Activated T-cell treated with anti-CD3 and anti-CD28 coated beads, Interleukin-2, amount 50 U/mL, for 24 hours (primary cell): ENCODE measurements around the gene HS6ST3.

Experiments used
- DNase-seq: peaks from one replicate; pipeline ENCODE4 v3.0.0-alpha.2; 2020
- H3K27ac Mint-ChIP-seq: 2 replicates; pipeline ENCODE4 v1.8.0; 2020; ENCODE audit warnings: mild to moderate bottlenecking, mixed read lengths
- H3K27me3 Mint-ChIP-seq: 2 replicates; pipeline ENCODE4 v1.8.0; 2020; ENCODE audit warnings: mixed read lengths
- H3K36me3 Mint-ChIP-seq: 2 replicates; pipeline ENCODE4 v1.8.0; 2020; ENCODE audit warnings: low read depth, mixed read lengths
- H3K4me1 Mint-ChIP-seq: 2 replicates; pipeline ENCODE4 v1.8.0; 2020; ENCODE audit warnings: low read depth, mixed read lengths
- H3K4me3 Mint-ChIP-seq: 2 replicates; pipeline ENCODE4 v1.8.0; 2020; ENCODE audit warnings: mild to moderate bottlenecking, moderate library complexity, mixed read lengths
- H3K9me3 Mint-ChIP-seq: 2 replicates; pipeline ENCODE4 v1.8.0; 2020; ENCODE audit warnings: mixed read lengths

HS6ST3 gene

DNA sequence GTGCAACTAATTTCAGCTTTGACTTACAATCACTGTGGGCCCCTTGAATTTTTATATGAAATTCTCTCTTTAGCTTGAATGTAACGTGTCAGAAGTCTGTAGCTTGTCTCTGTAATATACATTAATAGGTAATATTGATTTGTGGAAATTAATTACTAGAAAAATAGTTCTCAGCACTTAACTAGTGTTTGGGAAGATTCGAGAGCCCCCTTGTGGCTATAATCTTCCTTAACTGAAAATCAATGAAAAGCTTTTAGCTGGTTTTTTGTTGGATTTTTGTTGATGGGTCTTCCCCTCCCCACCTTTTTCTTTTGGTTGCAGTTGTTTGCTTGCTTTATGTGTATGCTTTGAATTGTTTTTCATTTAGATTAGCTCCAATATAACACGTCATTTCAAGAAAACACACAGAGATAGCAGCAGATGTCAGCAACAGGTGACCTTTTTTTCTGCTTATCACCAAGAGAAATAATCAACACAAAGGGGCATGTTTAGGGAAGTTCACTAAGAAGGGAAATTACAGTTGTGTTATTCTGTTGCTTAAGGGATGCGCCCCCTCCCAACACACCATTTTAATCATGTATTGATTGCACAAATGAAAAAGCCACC lies 727.5 kb downstream of the HS6ST3 start:
- H3K36me3 Mint-ChIP-seq = no peaks in the 10 kb centered on the region
- H3K27ac Mint-ChIP-seq = no peak overlapping the region
- no peaks in the 10 kb centered on the region for H3K4me1 Mint-ChIP-seq
- no peaks in the 10 kb centered on the region for H3K27me3 Mint-ChIP-seq
- DNase-seq = no peak
- H3K4me3 Mint-ChIP-seq = no peak overlapping the region
- peaks cover 3% of the 10 kb centered on the region for H3K9me3 Mint-ChIP-seq

DNA sequence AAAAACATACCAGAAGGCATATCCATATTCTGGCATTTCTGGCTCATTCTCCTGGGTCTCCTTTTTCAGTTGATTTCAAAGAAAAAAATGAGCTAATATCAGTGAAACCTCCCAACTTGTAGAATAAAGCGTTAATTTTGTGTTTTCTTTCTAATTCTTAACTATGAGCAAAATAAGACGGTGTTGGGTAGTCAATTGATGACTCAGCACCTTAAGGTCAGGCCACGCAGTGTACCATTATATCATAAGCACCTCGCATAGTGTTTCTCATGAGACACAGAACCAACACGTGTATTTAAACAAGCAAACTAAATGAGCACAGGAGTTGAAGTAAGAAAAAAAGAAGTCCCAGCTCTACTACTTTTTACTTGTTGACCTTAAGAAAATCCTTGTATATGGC lies 729.5 kb downstream of the HS6ST3 start:
- no peaks in the 10 kb centered on the region for H3K36me3 Mint-ChIP-seq
- H3K9me3 Mint-ChIP-seq = no peaks in the 10 kb centered on the region
- H3K4me1 Mint-ChIP-seq = no peaks in the 10 kb centered on the region
- no peak overlapping the region for H3K4me3 Mint-ChIP-seq
- no peak overlapping the region for H3K27ac Mint-ChIP-seq
- DNase-seq = no peak
- H3K27me3 Mint-ChIP-seq = no peaks in the 10 kb centered on the region

DNA sequence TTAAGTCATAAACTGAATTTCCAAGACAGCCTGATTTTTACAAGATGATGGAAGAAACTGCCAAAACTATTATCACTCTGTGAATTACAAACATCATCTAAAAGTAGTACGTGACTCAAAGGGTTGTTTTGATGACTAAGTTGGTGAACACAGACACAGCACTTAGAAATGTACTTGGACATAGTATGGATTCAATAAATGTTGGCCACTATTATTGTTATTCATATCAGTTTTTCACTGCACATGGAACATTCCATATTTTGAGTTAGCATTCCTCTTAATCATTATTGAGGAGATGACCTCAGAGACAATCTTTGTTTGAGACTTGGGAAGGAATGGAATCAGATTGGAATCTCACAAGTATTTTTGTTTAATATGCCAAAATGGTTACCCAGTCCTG lies 731.5 kb downstream of the HS6ST3 start:
- no peaks in the 10 kb centered on the region for H3K4me1 Mint-ChIP-seq
- no peak for DNase-seq

DNA sequence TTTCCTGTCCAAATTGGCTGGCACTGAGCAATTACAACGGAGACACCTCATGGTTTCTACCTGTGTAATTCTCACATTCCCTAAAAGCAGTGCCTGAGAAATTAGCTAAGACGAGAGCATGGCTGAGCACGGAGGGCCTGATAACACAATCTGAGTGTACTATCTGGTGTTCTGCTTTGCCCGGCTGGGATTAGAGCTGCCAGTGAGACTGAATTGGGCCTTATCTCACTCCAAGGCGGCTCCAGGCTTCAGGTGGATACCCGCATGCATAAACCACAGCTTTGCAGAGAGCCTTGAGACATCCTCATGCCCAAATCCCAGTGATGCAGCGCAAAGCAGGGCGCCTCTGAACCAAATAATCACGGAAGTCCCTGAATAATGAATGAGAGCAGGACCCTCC lies 732.1 kb downstream of the HS6ST3 start:
- no peaks in the 10 kb centered on the region for H3K4me1 Mint-ChIP-seq
- no peak for DNase-seq
- no peak overlapping the region for H3K27ac Mint-ChIP-seq
- H3K36me3 Mint-ChIP-seq = no peaks in the 10 kb centered on the region
- no peak overlapping the region for H3K4me3 Mint-ChIP-seq
- H3K9me3 Mint-ChIP-seq = no peaks in the 10 kb centered on the region
- no peaks in the 10 kb centered on the region for H3K27me3 Mint-ChIP-seq

More for the DNA sequence above, 731.5 kb downstream of the HS6ST3 start:
- Mint-ChIP-seq H3K27me3 (no peaks in the 10 kb centered on the region), H3K27ac (no peak overlapping the region), H3K9me3 (no peaks in the 10 kb centered on the region), H3K36me3 (no peaks in the 10 kb centered on the region), H3K4me3 (no peak overlapping the region)

DNA sequence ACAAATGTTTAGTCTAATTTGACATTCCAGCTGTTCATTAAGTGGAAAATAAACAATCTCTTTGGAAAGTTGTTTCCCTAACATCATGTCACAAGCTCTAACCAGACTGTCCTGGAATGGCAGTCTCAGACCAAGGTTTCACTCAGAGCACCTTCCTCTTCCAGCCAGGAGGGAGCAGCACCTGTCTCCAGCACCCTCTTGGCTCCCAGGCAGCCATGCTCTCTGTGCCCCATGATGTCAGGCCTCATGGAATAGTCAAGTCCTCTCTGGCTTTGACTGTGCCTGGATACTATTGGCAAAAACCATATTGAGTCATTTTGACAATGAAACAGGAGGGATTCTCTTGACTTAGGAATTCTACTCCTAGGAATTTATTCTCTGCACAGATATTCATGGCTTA lies 733.0 kb downstream of the HS6ST3 start:
- Mint-ChIP-seq H3K9me3 (no peaks in the 10 kb centered on the region), H3K36me3 (no peaks in the 10 kb centered on the region), H3K4me3 (no peak overlapping the region), H3K4me1 (no peaks in the 10 kb centered on the region), H3K27ac (no peak overlapping the region), H3K27me3 (no peaks in the 10 kb centered on the region)
- DNase-seq = no peak

DNA sequence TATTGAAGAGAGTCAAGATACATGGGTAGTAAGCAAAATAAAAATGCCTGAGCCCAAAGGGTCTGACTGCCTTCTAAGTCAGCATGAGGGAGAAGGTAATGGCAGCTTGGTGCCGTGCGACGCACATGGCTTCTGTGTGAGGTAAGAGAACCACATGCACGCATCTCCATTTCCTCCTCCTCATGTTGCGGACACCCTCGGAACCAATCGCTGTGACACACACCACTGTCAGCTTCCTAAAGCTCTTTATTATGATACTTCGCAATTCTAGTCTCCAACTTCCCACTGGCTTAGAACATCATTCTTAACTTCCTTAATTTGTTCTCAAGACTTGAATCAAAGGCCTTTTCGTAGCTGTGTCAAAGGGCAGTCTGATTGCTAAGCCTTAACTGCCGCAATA lies 734.2 kb downstream of the HS6ST3 start:
- Mint-ChIP-seq H3K27me3 (no peaks in the 10 kb centered on the region), H3K4me3 (no peak overlapping the region), H3K27ac (no peak overlapping the region), H3K36me3 (no peaks in the 10 kb centered on the region), H3K4me1 (no peaks in the 10 kb centered on the region), H3K9me3 (no peaks in the 10 kb centered on the region)
- no peak for DNase-seq

DNA sequence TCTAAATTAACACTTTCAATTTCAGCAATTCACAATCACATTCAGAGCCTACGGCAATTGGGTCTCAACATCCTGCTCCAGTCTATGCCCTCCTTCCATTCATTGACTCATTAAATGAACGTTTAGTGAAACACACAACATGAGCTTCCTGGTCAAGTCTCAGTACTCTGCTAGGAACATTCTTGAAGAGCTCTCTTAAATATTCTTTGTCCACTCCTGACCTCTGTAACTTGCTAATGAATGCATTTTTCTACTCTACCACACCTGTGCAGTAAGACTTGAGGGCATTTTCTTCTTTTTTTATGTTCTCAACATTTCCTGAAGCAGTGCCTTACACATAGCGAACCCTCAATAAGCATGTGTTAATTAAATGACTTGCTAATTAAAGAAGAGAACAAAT lies 735.7 kb downstream of the HS6ST3 start:
- no peak overlapping the region for H3K27ac Mint-ChIP-seq
- H3K4me3 Mint-ChIP-seq = no peak overlapping the region
- no peaks in the 10 kb centered on the region for H3K4me1 Mint-ChIP-seq
- no peaks in the 10 kb centered on the region for H3K27me3 Mint-ChIP-seq
- no peaks in the 10 kb centered on the region for H3K9me3 Mint-ChIP-seq
- no peaks in the 10 kb centered on the region for H3K36me3 Mint-ChIP-seq
- DNase-seq = no peak

DNA sequence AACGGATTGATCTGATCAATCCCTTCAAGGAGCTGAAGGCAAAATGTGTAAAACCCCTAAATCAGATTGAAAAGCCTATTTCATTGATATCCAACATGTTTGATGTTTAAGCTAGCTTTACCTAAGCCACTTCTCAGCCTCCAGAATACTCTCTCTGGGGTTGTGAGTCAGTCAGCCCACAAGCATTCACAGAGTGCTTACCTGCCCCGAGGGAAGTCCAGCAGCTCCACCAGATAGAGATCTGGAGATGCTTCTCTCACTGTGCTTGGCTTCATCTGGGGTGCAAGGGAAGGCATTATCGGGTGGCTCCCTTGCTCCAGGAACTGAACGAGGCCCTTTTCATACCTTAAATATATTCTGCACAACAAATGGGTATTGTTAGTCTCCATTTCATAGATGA lies 744.7 kb downstream of the HS6ST3 start:
- no peaks in the 10 kb centered on the region for H3K9me3 Mint-ChIP-seq
- no peak for DNase-seq
- no peak overlapping the region for H3K4me3 Mint-ChIP-seq
- no peaks in the 10 kb centered on the region for H3K4me1 Mint-ChIP-seq
- H3K36me3 Mint-ChIP-seq = no peaks in the 10 kb centered on the region
- no peaks in the 10 kb centered on the region for H3K27me3 Mint-ChIP-seq
- no peak overlapping the region for H3K27ac Mint-ChIP-seq

DNA sequence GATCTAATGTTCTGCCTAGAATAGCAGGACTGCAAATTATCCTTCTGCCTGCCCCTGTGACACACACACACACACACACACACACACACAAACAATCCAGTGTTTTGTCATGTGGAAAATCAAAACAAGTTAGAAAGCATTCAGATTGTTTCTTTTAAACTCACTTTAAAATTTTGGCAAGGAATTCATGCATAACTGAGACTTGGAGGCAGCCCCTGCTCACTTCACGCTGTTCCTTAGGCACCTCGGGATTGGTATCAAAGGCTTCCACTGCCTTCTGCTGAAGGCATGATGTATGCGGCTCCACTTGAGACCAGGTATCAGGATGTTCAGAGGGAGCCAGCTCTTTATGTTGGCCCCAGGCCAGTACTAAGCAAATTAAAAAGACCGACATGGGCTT lies 745.6 kb downstream of the HS6ST3 start:
- Mint-ChIP-seq H3K27ac (no peak overlapping the region), H3K4me3 (no peak overlapping the region), H3K4me1 (no peaks in the 10 kb centered on the region), H3K36me3 (no peaks in the 10 kb centered on the region), H3K27me3 (no peaks in the 10 kb centered on the region), H3K9me3 (no peaks in the 10 kb centered on the region)
- no peak for DNase-seq

DNA sequence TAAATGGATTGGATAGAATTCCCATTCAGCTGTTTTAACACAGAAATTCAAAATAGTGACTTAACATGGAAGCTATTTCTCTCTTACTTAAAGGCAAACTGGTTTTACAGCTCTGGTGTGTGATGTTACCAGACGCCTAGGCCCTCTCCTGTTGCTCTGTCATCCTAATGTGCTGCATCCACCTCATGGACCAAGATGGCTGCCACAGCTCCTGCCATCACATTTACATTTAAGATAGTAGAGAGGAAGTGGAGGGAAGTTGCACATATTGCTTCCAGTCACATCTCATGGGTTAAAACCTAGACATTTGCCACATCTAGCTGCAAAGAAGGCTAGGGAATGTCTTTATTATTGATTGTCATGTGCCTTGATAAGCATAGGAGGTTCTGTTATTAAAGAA lies 746.8 kb downstream of the HS6ST3 start:
- Mint-ChIP-seq H3K27ac (no peak overlapping the region), H3K27me3 (no peaks in the 10 kb centered on the region), H3K4me1 (no peaks in the 10 kb centered on the region), H3K4me3 (no peak overlapping the region), H3K9me3 (no peaks in the 10 kb centered on the region), H3K36me3 (no peaks in the 10 kb centered on the region)
- no peak for DNase-seq

DNA sequence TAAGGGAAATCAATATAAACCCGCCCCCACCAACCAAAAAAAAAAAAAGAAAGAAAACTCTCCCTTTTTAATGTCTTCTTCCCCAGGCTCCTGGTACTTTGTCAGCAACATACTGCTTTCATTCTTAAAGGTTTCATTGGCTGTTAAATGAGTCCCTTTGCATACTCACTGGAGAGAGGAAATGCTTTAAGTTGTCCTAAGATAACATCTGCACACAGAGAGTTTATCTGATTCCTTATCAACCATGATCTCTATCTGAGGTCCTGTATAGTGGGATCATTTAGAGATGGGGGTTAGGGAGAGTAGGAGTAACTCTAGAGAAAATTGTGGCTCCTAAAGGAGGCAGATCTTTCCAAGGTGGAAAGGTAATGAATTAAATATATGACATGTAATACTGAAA lies 747.9 kb downstream of the HS6ST3 start:
- Mint-ChIP-seq H3K27ac (no peak overlapping the region), H3K36me3 (no peaks in the 10 kb centered on the region)
- no peak for DNase-seq

DNA sequence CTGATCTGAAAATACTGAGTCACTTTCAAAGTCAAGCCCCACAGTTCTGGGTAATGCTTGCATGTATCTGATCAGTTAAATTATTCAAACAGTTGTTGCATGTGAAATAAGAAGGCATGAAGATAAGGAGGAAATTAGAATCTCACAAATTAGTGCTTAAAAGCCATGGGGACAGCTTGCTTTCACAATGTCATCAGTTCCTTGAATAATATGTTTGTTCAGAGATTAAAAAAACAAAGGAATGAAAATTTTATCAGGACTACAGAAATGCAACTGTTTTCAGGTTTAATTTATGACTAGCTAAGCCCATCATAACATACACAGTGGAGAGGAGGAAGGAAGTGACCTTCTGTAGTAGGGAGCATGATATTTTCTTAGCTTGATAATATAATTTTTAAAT lies 754.3 kb downstream of the HS6ST3 start:
- Mint-ChIP-seq H3K27ac (no peak overlapping the region), H3K4me3 (no peak overlapping the region), H3K36me3 (no peaks in the 10 kb centered on the region), H3K4me1 (no peaks in the 10 kb centered on the region), H3K27me3 (no peaks in the 10 kb centered on the region), H3K9me3 (no peaks in the 10 kb centered on the region)
- DNase-seq = no peak

More for the DNA sequence above, 747.9 kb downstream of the HS6ST3 start:
- H3K9me3 Mint-ChIP-seq = no peaks in the 10 kb centered on the region
- no peak overlapping the region for H3K4me3 Mint-ChIP-seq
- H3K4me1 Mint-ChIP-seq = no peaks in the 10 kb centered on the region
- H3K27me3 Mint-ChIP-seq = no peaks in the 10 kb centered on the region

DNA sequence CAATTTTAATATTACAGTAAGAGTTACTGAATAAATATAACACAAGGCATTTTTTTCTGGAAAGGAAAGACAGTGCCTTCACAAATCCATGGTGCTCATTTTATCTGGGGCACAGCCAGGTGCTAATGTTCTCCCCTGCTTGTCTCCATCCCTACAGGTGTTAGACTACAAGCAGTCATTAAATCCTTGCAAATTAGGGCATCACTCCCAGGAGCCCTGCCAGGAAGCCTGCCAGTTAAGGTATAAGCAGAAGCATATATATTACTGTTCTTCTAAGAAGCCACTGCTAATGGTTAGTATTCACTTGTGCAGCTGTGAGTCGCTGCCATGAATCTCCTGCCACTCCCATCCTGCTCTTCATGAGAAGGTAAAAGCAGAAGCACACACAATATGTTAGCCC lies 754.7 kb downstream of the HS6ST3 start:
- Mint-ChIP-seq H3K27me3 (no peaks in the 10 kb centered on the region), H3K4me3 (no peak overlapping the region), H3K36me3 (no peaks in the 10 kb centered on the region), H3K4me1 (no peaks in the 10 kb centered on the region), H3K9me3 (no peaks in the 10 kb centered on the region), H3K27ac (no peak overlapping the region)
- DNase-seq = no peak

DNA sequence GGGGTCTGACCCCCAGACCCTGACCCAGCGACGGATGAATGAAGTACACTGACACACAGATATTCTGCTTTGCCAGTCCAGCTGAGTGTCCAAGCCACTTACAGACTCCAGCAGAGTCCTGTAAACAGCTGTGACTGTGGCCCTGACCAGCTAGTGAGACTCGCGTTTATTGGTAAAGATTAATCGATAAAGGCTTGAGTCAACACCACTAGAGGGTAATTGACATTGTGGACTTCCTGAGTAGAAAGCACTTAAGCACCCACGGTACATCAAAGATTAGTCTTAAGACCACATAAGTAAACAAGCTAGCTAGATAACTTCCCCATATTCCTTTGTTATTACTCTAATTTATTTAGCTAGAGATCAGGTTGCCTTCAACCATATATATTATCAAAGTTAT lies 758.4 kb downstream of the HS6ST3 start:
- Mint-ChIP-seq H3K4me3 (no peak overlapping the region), H3K36me3 (no peaks in the 10 kb centered on the region), H3K4me1 (no peaks in the 10 kb centered on the region), H3K27me3 (no peaks in the 10 kb centered on the region), H3K9me3 (no peaks in the 10 kb centered on the region), H3K27ac (no peak overlapping the region)
- DNase-seq = no peak

DNA sequence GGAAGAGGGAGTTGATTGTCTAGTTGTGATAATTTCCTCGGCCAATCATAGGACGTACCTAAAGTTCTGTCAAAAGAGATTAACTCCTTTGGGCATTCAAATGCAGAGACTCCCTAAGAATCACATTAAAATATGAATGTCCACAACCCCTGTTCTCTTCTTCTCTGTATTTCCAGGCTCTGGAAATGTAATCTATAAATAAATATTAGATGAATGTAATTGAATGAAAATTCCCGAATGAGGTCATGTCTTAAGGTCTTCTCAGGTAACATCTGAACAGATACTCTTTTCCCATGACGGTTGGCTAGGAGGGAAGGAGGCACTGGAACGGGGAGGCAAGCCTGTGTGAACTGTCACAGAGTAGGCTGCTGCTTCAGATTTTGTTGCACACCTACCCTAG lies 759.2 kb downstream of the HS6ST3 start:
- Mint-ChIP-seq H3K4me1 (no peaks in the 10 kb centered on the region), H3K9me3 (no peaks in the 10 kb centered on the region), H3K27me3 (no peaks in the 10 kb centered on the region), H3K36me3 (no peaks in the 10 kb centered on the region), H3K27ac (no peak overlapping the region), H3K4me3 (no peak overlapping the region)
- DNase-seq = no peak

DNA sequence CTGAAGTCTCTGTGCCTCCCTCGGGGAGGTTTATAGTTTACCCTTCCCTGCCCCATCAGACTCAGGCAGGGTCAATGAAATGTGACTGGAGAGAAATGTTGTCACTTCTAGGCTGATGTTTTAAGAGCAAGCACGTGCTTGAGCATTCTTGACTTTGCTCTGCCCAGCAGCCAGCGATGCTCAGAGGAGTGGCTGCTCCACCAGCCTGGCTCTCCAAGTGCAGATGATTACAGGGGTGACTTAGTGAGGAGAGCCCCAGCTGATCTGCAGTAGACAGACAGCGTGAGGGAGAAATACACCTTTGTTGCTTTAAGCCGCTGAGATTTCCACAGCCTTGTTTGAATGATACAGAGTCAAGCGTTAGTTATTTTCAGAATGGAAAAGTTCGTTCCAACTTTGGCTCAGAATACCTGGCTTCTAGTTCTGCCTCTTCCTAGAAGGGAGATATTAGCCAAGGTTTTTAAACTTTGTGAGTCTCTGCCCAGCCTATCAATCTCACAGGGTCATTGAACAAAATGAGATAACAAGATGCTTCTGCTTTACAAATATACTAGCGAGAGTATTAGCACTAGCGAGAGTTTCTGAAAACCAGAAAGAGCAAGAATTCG lies 760.7 kb downstream of the HS6ST3 start:
- H3K27ac Mint-ChIP-seq = no peak overlapping the region
- no peaks in the 10 kb centered on the region for H3K27me3 Mint-ChIP-seq
- no peak for DNase-seq
- H3K9me3 Mint-ChIP-seq = no peaks in the 10 kb centered on the region
- H3K36me3 Mint-ChIP-seq = no peaks in the 10 kb centered on the region
- H3K4me3 Mint-ChIP-seq = no peak overlapping the region
- no peaks in the 10 kb centered on the region for H3K4me1 Mint-ChIP-seq
